GM10847 (cell line): ENCODE results near the gene CCDC69.

Experiments
- POLR2A ChIP-seq: IDR thresholded peaks from 2 replicates; pipeline ENCODE4 v1.6.1; 2011; ENCODE audit not compliant: insufficient read length; ENCODE audit errors: extremely low read depth

Gene CCDC69

DNA sequence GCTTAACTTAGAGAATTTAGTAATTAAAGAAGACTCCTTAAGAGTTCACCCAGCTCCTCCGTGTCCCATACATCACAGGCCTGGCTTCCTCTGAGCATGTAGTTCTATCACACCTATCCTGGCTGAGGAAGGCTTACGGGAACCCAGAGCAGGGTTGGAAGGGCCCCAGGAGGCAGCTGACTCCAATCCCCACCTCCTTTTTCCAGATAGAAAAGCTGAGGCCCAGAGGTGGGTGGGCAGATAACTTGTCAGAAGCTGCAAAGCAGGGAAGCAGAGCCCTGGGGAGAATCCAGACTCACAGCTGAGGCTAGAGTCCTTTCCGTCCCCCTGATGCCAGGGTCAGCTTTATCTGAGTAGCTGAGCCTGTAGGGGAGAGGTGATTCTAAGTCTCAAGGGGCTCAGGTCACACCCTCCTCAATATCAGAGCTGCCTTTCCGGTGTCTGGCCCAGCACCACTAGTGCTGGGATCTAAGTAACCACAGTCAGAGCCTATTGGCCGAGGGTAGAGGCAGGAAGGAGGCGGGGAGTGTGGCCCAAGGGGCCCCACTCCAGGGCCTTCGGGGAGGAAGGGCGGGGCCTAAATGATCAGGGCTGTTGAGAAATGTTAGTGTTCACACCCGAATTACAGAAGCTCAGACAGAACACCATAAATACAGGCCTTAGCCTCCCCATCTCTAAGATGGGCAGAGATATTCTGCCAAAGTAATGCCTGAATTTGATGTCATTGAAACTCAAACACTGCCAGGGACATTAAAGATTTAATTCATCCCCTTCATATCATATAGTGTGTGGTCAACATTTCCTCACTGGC lies 9.9 kb downstream of the CCDC69 start:
- TF ChIP-seq POLR2A = peak; percentile 68

DNA sequence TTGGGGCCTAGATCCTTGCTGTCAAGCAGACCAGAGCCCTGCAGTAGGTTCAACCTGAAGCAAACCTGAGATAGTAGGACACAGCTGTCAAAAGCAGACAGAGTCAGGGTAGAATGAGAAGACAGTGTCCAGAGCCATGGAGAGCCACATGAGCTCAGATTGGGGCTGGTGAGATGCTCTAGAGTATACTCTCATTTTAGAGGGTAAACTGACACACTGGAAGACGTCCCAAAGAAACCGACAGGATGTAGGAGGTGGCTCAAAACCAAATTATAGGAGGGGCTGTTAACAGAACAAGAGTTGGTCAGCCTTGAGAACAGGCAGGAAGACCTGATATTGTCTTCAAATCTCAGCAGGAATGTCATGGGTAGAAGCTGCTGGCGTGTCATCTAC lies 11.5 kb downstream of the CCDC69 start:
- no peak for TF ChIP-seq POLR2A

DNA sequence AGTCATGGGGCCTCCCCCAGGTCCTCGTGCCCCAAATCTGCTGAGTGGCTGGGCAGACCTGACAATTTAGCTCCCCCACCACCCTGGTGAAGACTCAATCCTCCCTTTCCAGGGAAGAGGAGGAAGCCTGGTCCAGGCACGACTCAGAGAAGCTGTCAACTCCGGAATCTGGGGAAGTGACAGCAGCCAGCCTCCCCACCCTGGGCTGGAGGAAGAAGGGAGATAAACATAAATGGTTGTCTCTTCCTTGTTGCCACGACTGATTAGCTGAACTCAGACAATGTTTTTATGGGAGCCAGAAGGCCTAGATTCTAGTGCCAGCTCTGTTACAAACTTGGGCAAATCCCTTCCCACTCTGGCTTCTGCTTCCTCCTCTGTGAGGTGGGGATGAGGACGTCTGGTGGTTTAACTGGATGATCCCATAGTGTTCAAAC lies 15.4 kb downstream of the CCDC69 start:
- no peak for TF ChIP-seq POLR2A

DNA sequence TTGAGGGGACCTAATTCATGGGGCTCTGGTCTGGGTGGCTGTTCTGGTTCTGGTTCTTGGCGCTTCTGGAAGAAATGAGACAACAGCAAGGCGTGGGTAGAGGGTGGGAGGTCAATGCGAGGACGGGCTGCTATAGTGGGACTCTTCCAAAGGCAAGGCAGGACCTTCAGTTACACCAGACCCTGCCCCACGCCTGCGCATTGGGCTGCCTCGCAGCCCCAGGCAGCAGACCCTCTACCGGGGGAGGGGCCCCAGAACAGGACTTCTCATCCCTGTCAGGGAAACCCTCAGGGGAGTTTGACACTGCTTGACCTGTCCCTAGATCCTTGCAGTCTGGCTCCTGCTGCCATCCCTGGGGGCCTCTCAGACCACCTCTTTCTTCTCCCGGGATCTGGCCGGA lies 18.5 kb downstream of the CCDC69 start:
- no peak for TF ChIP-seq POLR2A

DNA sequence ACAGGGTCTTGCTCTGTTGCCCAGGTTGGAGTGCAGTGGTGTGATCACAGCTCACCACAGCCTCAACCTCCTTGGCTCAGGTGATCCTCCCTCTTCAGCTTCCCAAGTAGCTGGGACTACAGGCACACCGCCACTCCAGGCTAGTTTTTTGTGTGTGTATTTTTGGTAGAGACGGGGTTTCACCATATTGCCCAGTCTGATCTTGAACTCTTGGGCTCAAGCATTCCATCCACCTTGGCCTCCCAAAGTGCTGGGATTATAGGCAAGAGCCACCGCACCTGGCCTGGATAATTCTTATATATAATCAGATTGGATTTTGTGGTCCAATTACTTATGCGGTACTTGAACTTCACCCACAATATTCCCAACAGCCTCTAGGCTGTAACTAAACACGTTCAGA lies 19.8 kb downstream of the CCDC69 start:
- TF ChIP-seq POLR2A = no peak

DNA sequence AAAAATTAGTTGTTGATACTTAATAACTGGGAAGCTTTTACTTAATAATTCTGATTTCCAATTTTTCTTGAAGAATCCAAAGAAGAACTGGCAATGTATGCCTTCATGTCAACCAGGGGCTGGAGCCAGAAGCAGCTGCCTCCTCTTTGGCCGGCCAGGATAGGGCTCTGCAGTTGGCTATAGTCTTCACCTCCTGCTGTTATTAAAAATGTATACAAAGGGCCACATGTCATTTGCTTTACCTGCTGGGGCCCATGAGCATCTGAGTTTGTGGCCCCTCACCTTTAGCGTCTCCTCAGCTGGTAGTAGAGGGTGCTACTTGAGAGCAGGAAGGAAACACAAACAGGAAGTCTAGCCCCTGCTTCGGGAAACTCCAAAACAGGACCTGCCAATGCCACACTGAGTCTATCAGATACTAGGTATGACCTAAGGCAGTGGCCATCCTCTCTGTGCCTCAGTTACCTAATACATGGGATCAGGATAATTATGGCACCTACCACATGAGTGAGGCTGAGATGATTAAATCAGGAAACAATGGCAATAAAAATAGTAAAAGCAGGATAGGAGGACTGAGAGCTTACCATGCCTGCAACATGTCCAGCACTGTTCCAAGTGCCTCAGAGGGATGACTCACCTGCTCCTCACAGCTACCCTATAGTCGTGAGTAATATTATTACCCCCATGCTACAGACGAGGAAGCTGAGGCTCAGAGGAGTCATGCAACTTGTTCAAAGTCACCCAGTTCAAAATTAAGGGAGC lies 21.3 kb downstream of the CCDC69 start:
- TF ChIP-seq POLR2A = no peak

DNA sequence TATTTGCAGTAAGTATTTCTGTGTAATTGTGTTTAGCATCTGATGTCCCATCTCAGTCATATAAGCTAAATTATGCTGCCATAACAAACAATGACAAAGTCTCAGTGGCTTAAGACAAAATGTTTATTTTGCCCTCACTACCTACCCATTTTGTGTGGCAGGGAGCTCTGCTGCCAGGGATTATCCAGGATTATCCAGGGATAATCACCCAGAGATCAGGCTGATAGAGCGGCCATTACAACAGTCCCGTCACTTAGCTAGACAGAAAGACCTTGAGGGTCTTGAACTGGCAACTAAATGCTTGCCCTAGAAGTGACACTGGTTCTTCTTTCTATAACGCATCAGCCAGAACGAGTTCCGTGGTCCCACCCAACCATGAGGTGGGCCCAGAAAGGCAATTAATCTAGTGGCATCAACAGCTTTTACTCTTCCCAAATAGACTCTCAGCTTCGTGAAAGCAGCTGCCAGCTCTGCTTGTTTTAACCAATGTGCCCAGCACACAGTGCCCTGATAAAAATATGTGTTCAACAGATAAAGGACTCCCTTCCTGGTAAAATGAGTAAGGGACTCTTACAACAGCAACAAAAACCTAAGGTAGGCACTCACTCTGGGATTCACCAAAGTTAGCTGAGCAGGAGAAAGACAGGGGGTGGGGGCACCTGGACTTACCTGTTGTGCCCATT lies 22.8 kb downstream of the CCDC69 start:
- TF ChIP-seq POLR2A = no peak

DNA sequence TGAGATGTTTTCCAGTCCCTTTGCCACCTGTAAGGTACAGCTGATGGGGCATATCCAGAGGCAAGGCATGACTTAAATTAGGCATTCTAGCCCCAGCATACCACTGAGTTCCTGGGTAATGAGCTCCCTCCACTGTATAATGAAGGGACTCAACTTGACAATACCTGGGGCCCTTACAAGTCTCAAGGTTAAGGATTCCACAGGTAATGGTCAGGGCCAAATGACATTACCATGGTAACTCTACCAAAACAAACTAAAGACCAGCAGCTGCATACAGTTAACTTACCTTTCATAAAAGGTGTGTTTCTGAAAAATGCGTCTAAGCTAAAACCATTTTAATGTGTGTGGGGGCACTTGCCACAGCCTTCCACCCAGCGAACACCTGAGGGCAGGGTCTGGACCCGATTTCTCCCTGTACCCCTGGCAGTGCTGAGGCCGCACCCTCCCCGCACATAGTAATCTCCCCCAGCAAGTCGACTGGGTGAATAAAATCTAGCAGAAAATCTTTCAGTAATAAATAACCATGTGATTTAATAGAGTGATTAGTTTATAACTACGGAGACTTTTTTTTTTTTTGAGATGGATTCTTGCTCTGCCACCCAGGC lies 24.2 kb downstream of the CCDC69 start:
- TF ChIP-seq POLR2A = no peak

DNA sequence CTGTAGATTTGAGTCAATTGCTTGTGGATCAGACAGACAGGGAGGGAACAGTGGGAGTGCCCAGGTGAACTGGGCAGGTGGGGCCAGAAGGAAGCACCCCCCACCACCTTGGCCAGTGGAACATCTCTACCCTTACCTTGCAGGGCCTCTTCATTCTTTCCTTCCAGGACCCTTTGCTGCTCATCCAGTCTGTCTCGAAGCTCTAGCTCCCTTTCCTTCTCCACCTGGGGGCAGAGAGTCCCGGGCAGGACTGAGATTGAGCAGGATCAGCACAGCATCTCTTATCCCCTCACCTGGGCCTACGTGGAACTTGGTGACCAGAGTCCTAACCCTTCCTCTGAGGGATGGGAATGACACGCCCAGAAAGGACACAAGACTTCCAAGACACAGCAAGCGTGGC lies 25.0 kb downstream of the CCDC69 start:
- no peak for TF ChIP-seq POLR2A

DNA sequence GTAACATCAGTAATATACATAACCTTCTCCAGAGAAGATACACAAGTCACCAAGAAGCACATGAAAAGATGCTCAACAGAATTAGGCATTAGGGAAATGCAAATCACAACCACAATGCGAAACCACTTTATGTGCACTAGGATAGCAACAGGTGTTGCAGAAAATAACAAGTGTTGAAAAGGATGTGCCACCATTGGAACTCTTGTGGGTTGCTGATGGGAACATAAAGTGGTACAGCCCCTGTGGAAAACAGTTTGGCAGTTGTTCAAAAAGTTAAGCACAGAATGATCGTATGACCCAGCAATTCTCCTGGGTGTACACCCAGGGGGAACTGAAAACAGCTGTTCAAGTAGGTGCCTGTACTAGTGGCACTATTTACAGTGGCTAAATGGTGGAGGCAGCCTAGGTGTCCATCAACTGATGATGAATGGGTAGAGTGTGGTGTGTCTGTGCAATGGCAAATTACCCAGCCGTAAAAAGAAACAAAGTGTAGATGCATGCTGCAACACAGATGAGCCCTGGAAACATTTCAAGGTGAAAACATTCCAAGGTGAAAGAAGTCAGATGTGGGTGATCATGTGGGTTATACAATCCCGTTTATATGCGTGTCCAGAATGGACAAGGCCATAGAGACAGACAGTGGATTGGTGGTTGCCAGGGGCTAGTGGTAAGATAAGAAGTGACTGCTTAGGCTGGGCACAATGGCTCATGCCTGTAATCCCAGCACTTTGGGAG lies 27.2 kb downstream of the CCDC69 start:
- TF ChIP-seq POLR2A = no peak

DNA sequence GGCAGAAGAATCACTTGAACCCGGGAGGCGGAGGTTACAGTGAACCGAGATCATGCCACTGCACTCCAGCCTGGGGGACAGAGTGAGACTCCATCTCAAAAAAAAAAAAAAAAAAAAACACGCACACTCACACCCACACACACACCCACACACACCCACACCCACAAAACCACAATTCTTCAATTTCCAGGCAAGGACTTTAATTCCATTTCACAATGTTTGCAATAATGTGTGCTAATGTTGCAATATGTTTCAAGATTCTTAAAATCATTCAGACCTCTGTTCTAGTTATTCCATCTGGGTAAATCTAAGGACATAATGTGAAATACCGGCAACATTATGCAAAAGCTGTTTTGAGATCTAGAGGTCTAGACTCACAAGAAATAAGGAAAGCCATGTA lies 28.3 kb downstream of the CCDC69 start:
- no peak for TF ChIP-seq POLR2A

DNA sequence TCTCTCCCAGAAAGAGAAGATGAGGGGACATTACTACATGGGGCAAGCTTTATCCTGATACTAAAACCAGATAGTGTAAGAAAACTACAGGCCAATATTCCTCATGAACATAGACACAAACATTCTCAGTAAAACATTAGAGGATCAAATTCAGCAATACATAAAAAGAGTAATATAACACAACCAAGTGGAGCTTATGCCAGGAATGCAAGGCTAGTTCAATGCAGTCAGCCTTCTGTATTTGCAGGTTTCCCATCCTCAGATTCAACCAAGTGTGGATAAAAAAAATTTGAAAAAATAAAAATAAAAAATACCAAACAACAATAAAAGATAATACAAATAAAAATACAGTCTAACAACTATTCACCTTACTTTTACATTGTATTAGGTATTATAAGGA lies 31.3 kb downstream of the CCDC69 start:
- no peak for TF ChIP-seq POLR2A

DNA sequence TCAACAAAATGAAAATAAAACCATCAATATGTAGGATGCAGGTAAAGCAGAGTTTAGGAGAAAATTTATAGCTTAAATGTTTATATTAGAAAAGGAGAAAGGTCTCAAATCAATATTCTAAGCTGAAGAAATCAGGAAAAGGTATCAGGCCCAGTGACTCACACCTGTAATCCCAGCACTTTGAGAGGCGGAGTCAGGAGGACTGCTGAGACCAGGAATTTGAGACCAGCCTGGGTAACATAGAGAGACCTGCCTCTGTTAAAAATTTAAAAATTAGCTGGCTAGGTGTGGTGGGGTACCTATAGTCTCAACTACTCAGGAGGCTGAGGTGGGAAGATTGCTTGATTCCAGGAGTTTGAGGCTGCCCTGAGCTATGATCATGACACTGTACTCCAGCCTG lies 32.2 kb downstream of the CCDC69 start:
- no peak for TF ChIP-seq POLR2A

DNA sequence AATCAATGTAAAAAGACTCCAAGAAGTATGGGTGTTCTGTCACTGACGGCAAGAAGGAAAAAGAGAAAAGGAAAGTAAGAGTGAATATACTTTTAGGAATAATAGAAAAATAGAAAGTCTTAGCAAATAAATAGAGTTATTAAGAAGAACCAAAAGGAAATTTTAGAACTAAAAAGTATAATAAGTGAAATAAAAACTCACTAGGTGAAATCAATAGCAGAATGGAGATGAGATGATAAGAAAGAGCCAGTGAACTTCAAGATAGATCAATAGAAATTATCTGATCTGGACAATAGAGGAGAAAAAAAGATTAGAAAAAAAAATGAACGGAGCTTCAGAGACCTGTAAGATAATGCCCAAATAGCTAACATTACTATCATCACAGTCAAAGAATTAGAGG lies 34.7 kb downstream of the CCDC69 start:
- no peak for TF ChIP-seq POLR2A

DNA sequence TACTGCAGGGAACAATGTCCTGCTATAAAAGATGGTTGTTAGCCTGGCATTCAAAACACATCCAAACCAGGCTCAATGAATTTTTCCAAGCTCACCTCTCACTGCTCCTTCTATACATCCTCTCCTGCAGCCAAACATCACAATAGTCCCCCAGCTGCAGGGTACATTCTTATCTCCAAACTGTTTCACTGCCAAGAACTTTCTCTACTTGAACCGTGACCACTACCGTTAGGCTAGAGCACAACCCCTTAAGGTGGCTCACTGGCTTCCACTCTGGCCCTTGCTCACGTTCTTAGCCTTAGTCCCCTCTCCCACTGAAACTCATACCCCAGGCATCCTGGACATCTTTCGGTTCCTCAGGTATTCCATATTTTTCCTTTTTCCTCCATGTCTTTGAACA lies 37.4 kb downstream of the CCDC69 start:
- no peak for TF ChIP-seq POLR2A
